HepG2 (cell line): ENCODE results near the gene NEUROD6. TPM values are rescaled to one million over a fixed set of nuclear protein-coding genes. Genes with fewer than 3 reads are reported as not detected.

Experiments used
- ATAC-seq: fragments of 200-7000 bp; cut with Tn5 transposase; 3 replicates; pipeline ENCODE4 v1.9.1; 2020; ENCODE audit warnings: mild to moderate bottlenecking, moderate library complexity
- BruUV-seq: library from RNA; stranded (reverse); fragments of 400-500 nt; replicated peaks from 2 replicates; lab custom pipeline; 2021; lab: Mats Ljungman, UMichigan
- CTCF ChIA-PET: fragments of 300-600 bp; formaldehyde crosslinking; extraction: SDS; loops from one replicate; lab custom pipeline; 2021; ENCODE audit warnings: low total read pairs, inconsistent platforms, low intra/inter-chr PET ratio; lab: Yijun Ruan, JAX
- POLR2A ChIA-PET: fragments of 350-600 bp; sonication (Branson Sonifier 250); formaldehyde crosslinking; loops from one replicate; lab custom pipeline; 2020; ENCODE audit warnings: antibody characterized with exemption, inconsistent platforms; lab: Yijun Ruan, JAX
- DNase-seq: peaks from one replicate; pipeline ENCODE4 v3.0.0-alpha.2; 2015; ENCODE audit warnings: low spot score
- FAIRE-seq: peaks from 3 replicates; lab custom pipeline; 2011; peaks lifted over from hg19 to GRCh38; lab: Jason Lieb, UNC
- H2AFZ ChIP-seq: one replicate; pipeline ENCODE4 v1.6.1; 2011; ENCODE audit warnings: low read length, inconsistent platforms
- H3K27ac ChIP-seq: fragments of 300-600 bp; 3 replicates; pipeline ENCODE4 v1.8.0; 2011; ENCODE audit warnings: mixed run types, mild to moderate bottlenecking, mixed read lengths, low read length, inconsistent platforms; ENCODE audit not compliant: insufficient read depth; ENCODE audit errors: extremely low read length
- H3K27me3 ChIP-seq, 2 experiments: fragments of 200-600 bp in 1 of 2; 2 replicates in 1 of 2; 3 replicates in 1 of 2; pipeline versions ENCODE4 v1.6.0 to v1.8.0; 2011; ENCODE audit warnings: low read length in 2 of 2, mild to moderate bottlenecking in 2 of 2, moderate library complexity in 2 of 2, inconsistent platforms in 1 of 2; ENCODE audit not compliant: insufficient read depth in 2 of 2, control insufficient read depth in 1 of 2
- H3K36me3 ChIP-seq, 2 experiments: fragments of 200-600 bp in 1 of 2; replicated peaks in 1 of 2; 2 replicates in 1 of 2; 3 replicates in 1 of 2; pipeline versions ENCODE4 v1.5.1 to v1.8.0; 2011; ENCODE audit warnings: low read length in 2 of 2, inconsistent platforms in 1 of 2; ENCODE audit not compliant: insufficient read depth in 2 of 2, control insufficient read depth in 1 of 2
- H3K4me1 ChIP-seq: 2 replicates; pipeline ENCODE4 v1.5.1; 2012; ENCODE audit warnings: low read length, inconsistent platforms; ENCODE audit not compliant: insufficient read depth
- H3K4me2 ChIP-seq: 2 replicates; pipeline ENCODE4 v1.6.0; 2011; ENCODE audit warnings: low read depth, low read length, inconsistent platforms
- H3K4me3 ChIP-seq, 3 experiments: fragments of 200-600 bp in 1 of 3; sonication (generic), shearing (Covaris generic) in 1 of 3; replicated peaks in 1 of 3; 2 replicates each; pipeline ENCODE4 v1.5.1; 2011 to 2016; ENCODE audit warnings: low read length in 3 of 3, inconsistent platforms in 2 of 3, low read depth in 2 of 3, mild to moderate bottlenecking in 2 of 3, control low read depth in 1 of 3, mixed read lengths in 1 of 3; ENCODE audit not compliant: insufficient read depth in 1 of 3
- H3K79me2 ChIP-seq: one replicate; pipeline ENCODE4 v1.6.1; 2011; ENCODE audit warnings: low read length, inconsistent platforms; ENCODE audit not compliant: insufficient read depth
- H3K9ac ChIP-seq: 2 replicates; pipeline ENCODE4 v1.6.0; 2011; ENCODE audit warnings: mild to moderate bottlenecking, low read depth, low read length, inconsistent platforms; ENCODE audit not compliant: insufficient read depth
- H3K9me3 ChIP-seq: 2 replicates; pipeline ENCODE4 v1.5.1; 2012; ENCODE audit warnings: mild to moderate bottlenecking, low read length
- H4K20me1 ChIP-seq: 2 replicates; pipeline ENCODE4 v1.6.0; 2011; ENCODE audit warnings: inconsistent platforms, mild to moderate bottlenecking, low read length, moderate library complexity; ENCODE audit not compliant: insufficient read depth
- CBX2 ChIP-seq, 2 experiments: fragments of 200-600 bp in 1 of 2; sonication (generic); formaldehyde crosslinking in 1 of 2; IDR thresholded peaks; 2 replicates each; pipeline versions ENCODE4 v1.7.0 to v1.8.1; 2018 to 2022; ENCODE audit warnings: low read depth in 2 of 2, low read length in 1 of 2, mild to moderate bottlenecking in 1 of 2, missing genetic modification reagents in 1 of 2
- GATA4 ChIP-seq: sonication (generic); IDR thresholded peaks from 2 replicates; pipeline ENCODE4 v1.6.1; 2016; ENCODE audit warnings: antibody characterized with exemption, low read depth, borderline replicate concordance
- HMG20A ChIP-seq: IDR thresholded peaks from 2 replicates; pipeline ENCODE4 v1.6.1; 2016; ENCODE audit warnings: borderline replicate concordance
- POLR2A ChIP-seq, 2 experiments: IDR thresholded peaks; 2 replicates each; pipeline ENCODE4 v1.6.1; 2011; ENCODE audit warnings: low read depth in 2 of 2, low read length in 2 of 2, mild to moderate bottlenecking in 1 of 2, moderate library complexity in 1 of 2; ENCODE audit not compliant: insufficient read depth in 1 of 2
- ZNF263 ChIP-seq: sonication (generic); formaldehyde crosslinking; IDR thresholded peaks from 2 replicates; pipeline ENCODE4 v1.4.0; 2020; ENCODE audit warnings: missing genetic modification reagents
- ZNF556 ChIP-seq: sonication (generic); formaldehyde crosslinking; IDR thresholded peaks from 2 replicates; pipeline ENCODE4 v1.4.0; 2020; ENCODE audit warnings: mild to moderate bottlenecking, missing genetic modification reagents, borderline replicate concordance
- ZNF780A ChIP-seq: sonication (generic); formaldehyde crosslinking; IDR thresholded peaks from 2 replicates; pipeline ENCODE4 v1.8.0; 2022; ENCODE audit warnings: mild to moderate bottlenecking, missing genetic modification reagents, moderate library complexity
- ZSCAN21 ChIP-seq: sonication (generic); formaldehyde crosslinking; IDR thresholded peaks from 2 replicates; pipeline ENCODE4 v1.8.0; 2022; ENCODE audit warnings: mild to moderate bottlenecking, missing genetic modification reagents, moderate library complexity, borderline replicate concordance
- WGBS: methylation state at CpG from one replicate; pipeline ENCODE4 v1.1.6; 2017; ENCODE audit warnings: low lambda C conversion rate; 5-methylcytosine and 5-hydroxymethylcytosine counted together
- in situ Hi-C: cut with HindIII; loops from 2 replicates; pipeline ENCODE4 v1.10.0; 2017; ENCODE audit warnings: low pct_unique_long_range_greater_than_20kb; ENCODE audit not compliant: extremely low pct_ligation_motif_present
- intact Hi-C: fragments of 100-400 bp; cut with micrococcal nuclease; formaldehyde crosslinking; loops from one replicate; pipeline ENCODE4 v1.10.0; 2022; ENCODE audit not compliant: unreplicated experiment
- polyA plus RNA-seq, 8 experiments: library from polyadenylated mRNA; depleted of rRNA in 3 of 8; stranded (reverse) in 7 of 8; unstranded in 1 of 8; fragments of >200 nt; fragmentation: Illumina TruSeq in 4 of 8; extraction: Trizol in 4 of 8; gene quantifications; 2 replicates each; pipeline versions ENCODE4 v1.2.1 to v1.2.3, GENCODE V29; 2011 to 2016; ENCODE audit warnings: low read depth in 4 of 8, missing spikeins in 1 of 8, mixed read lengths in 1 of 8; ENCODE audit not compliant: insufficient read depth in 1 of 8
- total RNA-seq, 5 experiments: library from RNA; depleted of rRNA; stranded (reverse); fragments of >200 nt; fragmentation: Illumina TruSeq; extraction: Trizol; gene quantifications; 2 replicates each; pipeline ENCODE4 v1.2.3, GENCODE V29; 2016; ENCODE audit warnings: low read depth in 1 of 5

NEUROD6 gene
- total and polyA plus RNA-seq, 2 of the 13 experiments (the other 11 are each of a cell fraction or from before 2014, with no cell fraction given) = not detected

- BruUV-seq = no TSS peak
- CTCF ChIA-PET = no interaction called here
- Histone ChIP-seq H3K27ac (no peak overlapping the region), H3K9ac (no peak overlapping the region)
- ATAC-seq (no peak), FAIRE-seq (no peak)
- no peak for TF ChIP-seq GATA4
- no peak for TF ChIP-seq CBX2 (IDR thresholded peaks at IDR 0.05; ENCODE audit: low read depth, low read length)
- no peak for TF ChIP-seq CBX2 (CRISPR knock-in tag; IDR thresholded peaks at IDR 0.05; ENCODE audit: low read depth)
- TF ChIP-seq, all 625 proteins: peak for 0
- Histone ChIP-seq H3K9me3 (no peaks in the 10 kb centered on the region), H2AFZ (no peak overlapping the region), H3K4me3 (no peak overlapping the region), H3K27me3 (no peaks in the 10 kb centered on the region; a peak in 1 of 5 replicates), H4K20me1 (no peaks in the 10 kb centered on the region), H3K36me3 (no peaks in the 10 kb centered on the region), H3K79me2 (no peaks in the 10 kb centered on the region), H3K4me1 (no peaks in the 10 kb centered on the region), H3K4me2 (no peak overlapping the region)
- in situ Hi-C loops = no loop called here
- no peak for DNase-seq
- intact Hi-C loops = no loop called here
- POLR2A ChIA-PET = no interaction called here
- 3% methylated on average over 5 of the region's 5 CpGs for WGBS
Measured at GRCh38 chr7:31308652-31309051, 31.9 kb downstream of the NEUROD6 start.

DNA sequence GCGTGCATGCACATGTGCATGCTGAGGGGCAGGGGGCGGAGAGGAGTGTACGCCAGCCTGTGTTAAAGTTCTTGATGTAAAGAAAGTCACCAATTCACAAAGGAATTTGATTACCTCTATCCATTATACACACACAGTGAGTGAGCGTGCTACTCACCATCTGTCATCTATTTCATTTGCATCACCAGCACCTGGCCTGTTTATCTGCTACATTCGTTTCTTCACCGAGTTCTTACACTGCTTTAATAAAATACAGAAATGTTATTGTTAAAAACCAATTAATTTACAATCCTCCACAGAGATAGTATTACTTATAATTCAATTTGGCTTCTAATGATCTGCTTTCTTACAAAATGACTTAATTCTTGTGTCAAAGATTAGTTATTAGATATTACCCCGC lies 32.6 kb downstream of the NEUROD6 start:
- BruUV-seq = no TSS peak
- intact Hi-C loops = no loop called here
- Histone ChIP-seq H3K4me2 (no peak overlapping the region), H4K20me1 (no peaks in the 10 kb centered on the region), H3K4me3 (no peak overlapping the region), H3K27me3 (no peaks in the 10 kb centered on the region; a peak in 1 of 5 replicates), H3K79me2 (no peaks in the 10 kb centered on the region), H3K27ac (no peak overlapping the region), H3K9ac (no peak overlapping the region), H2AFZ (no peak overlapping the region), H3K4me1 (no peaks in the 10 kb centered on the region), H3K9me3 (no peaks in the 10 kb centered on the region), H3K36me3 (no peaks in the 10 kb centered on the region)
- DNase-seq = no peak
- no peak for ATAC-seq
- POLR2A ChIA-PET = no interaction called here
- no peak for FAIRE-seq
- no peak for TF ChIP-seq HMG20A (CRISPR knock-in tag)
- TF ChIP-seq ZNF263 = no peak
- TF ChIP-seq ZNF780A = no peak
- TF ChIP-seq ZNF556 (CRISPR knock-in tag) = no peak
- no peak for TF ChIP-seq ZSCAN21 (CRISPR knock-in tag)
- no peak for TF ChIP-seq POLR2A (IDR thresholded peaks at IDR 0.05; ENCODE audit: insufficient read depth in 1 of 2, low read depth in 2 of 2, low read length in 2 of 2)
- CTCF ChIA-PET = no interaction called here
- WGBS = 1% methylated on average over 7 of the region's 7 CpGs
- in situ Hi-C loops = no loop called here
